Prostate gland (tissue), 2 donors: ENCODE data around the gene CEP131. TPM values are rescaled to one million over a fixed set of nuclear protein-coding genes. Genes with fewer than 3 reads are reported as not detected.

Source experiments
- DNase-seq: peaks from one replicate; pipeline ENCODE4 v3.0.0-alpha.2; 2019; ENCODE audit warnings: low spot score
- H3K27ac ChIP-seq, 2 donors: fragments of 200-600 bp; sonication (generic); 2 replicates each; pipeline ENCODE4 v1.5.1; 2017 to 2019
- H3K27me3 ChIP-seq: fragments of 200-600 bp; sonication (generic); replicated peaks from 2 replicates; pipeline ENCODE4 v1.5.1; 2019; ENCODE audit not compliant: insufficient read depth
- H3K36me3 ChIP-seq, 2 donors: fragments of 200-600 bp; sonication (generic); 1 replicate in 1 of 2; 2 replicates in 1 of 2; pipeline versions ENCODE4 v1.5.1 to v1.8.1; 2017 to 2019
- H3K4me1 ChIP-seq: fragments of 200-600 bp; sonication (generic); replicated peaks from 2 replicates; pipeline ENCODE4 v1.5.1; 2019
- H3K4me3 ChIP-seq, 2 donors: fragments of 200-600 bp; sonication (generic); 2 replicates each; pipeline ENCODE4 v1.5.1; 2017 to 2019
- H3K9me3 ChIP-seq: fragments of 200-600 bp; sonication (generic); 2 replicates; pipeline ENCODE4 v1.5.1; 2017
- CTCF ChIP-seq, 4 experiments: fragments of 200-600 bp in 2 of 4; fragments of 450-650 bp in 2 of 4; sonication (generic) in 2 of 4; IDR thresholded peaks; 1 replicate in 3 of 4; 2 replicates in 1 of 4; pipeline ENCODE4 v1.5.1; 2016 to 2019; ENCODE audit warnings: antibody characterized with exemption in 4 of 4, mild to moderate bottlenecking in 2 of 4, moderate library complexity in 2 of 4
- POLR2A ChIP-seq: fragments of 450-650 bp; IDR thresholded peaks from one replicate; pipeline ENCODE4 v1.6.1; 2016; ENCODE audit warnings: antibody characterized with exemption, mild to moderate bottlenecking
- POLR2AphosphoS5 ChIP-seq: sonication (generic); formaldehyde crosslinking; IDR thresholded peaks from one replicate; pipeline ENCODE4 v1.6.1; 2017; ENCODE audit warnings: antibody characterized with exemption
- WGBS: methylation state at CpG from one replicate; pipeline ENCODE4 v1.1.5; 2018; 5-methylcytosine and 5-hydroxymethylcytosine counted together
- intact Hi-C: fragments of 100-400 bp; cut with DNase I; formaldehyde crosslinking; loops from one replicate; pipeline ENCODE4 v1.14.2; 2022
- total RNA-seq, 2 donors: library from RNA; depleted of rRNA; stranded (reverse); fragments of >200 nt; gene quantifications; one replicate each; pipeline ENCODE4 v1.1.0, GENCODE V29; 2016

Gene CEP131
- total RNA-seq, 2 donors from 2014 or later, result 7.1 to 24.0 TPM

- H3K27ac ChIP-seq, result no peak overlapping the region
- H3K4me1 ChIP-seq, result peaks cover 10% of the 10 kb centered on the region
- no peak overlapping the region for H3K4me3 ChIP-seq
- no peaks in the 10 kb centered on the region for H3K9me3 ChIP-seq
- DNase-seq, result no peak
- H3K36me3 ChIP-seq, result no peaks in the 10 kb centered on the region
- TF ChIP-seq CTCF (IDR thresholded peaks at IDR 0.05), result no peak
- no peak for TF ChIP-seq POLR2AphosphoS5
- no peak for TF ChIP-seq POLR2A
- 85% methylated on average over 13 of the region's 13 CpGs for WGBS
- intact Hi-C loops, result no loop called here
- no peaks in the 10 kb centered on the region for H3K27me3 ChIP-seq
Observed at GRCh38 chr17:81218459-81218858, 4.3 kb downstream of the CEP131 start.

- H3K27me3 ChIP-seq, result no peaks in the 10 kb centered on the region
- peaks cover 7% of the 10 kb centered on the region for H3K4me1 ChIP-seq
- H3K9me3 ChIP-seq, result no peaks in the 10 kb centered on the region
- no peak overlapping the region for H3K4me3 ChIP-seq
- no peak overlapping the region for H3K27ac ChIP-seq
- WGBS, result 90% methylated on average over 18 of the region's 18 CpGs
- intact Hi-C loops, result no loop called here
- DNase-seq, result no peak
- no peaks in the 10 kb centered on the region for H3K36me3 ChIP-seq
- TF ChIP-seq CTCF (IDR thresholded peaks at IDR 0.05) (no peak), POLR2A (no peak), POLR2AphosphoS5 (no peak)
Observed at GRCh38 chr17:81217491-81217890, 5.3 kb downstream of the CEP131 start.

- H3K27me3 ChIP-seq, result no peaks in the 10 kb centered on the region
- H3K27ac ChIP-seq, result no peak overlapping the region
- no peak overlapping the region for H3K4me3 ChIP-seq
- H3K4me1 ChIP-seq, result no peaks in the 10 kb centered on the region
- TF ChIP-seq POLR2A (no peak), CTCF (IDR thresholded peaks at IDR 0.05) (no peak), POLR2AphosphoS5 (no peak)
- intact Hi-C loops, result no loop called here
- DNase-seq, result no peak
- H3K36me3 ChIP-seq, result no peaks in the 10 kb centered on the region
- 95% methylated on average over 8 of the region's 8 CpGs for WGBS
- no peaks in the 10 kb centered on the region for H3K9me3 ChIP-seq
Observed at GRCh38 chr17:81213978-81214377, 8.8 kb downstream of the CEP131 start.

- intact Hi-C loops, result no loop called here
- H3K27me3 ChIP-seq, result no peaks in the 10 kb centered on the region
- H3K4me1 ChIP-seq, result no peaks in the 10 kb centered on the region
- H3K27ac ChIP-seq, result no peak overlapping the region
- no peaks in the 10 kb centered on the region for H3K9me3 ChIP-seq
- no peak for TF ChIP-seq POLR2A
- no peak for TF ChIP-seq CTCF (IDR thresholded peaks at IDR 0.05)
- TF ChIP-seq POLR2AphosphoS5, result no peak
- no peak for DNase-seq
- 85% methylated on average over 9 of the region's 9 CpGs for WGBS
- H3K36me3 ChIP-seq, result no peaks in the 10 kb centered on the region
- no peak overlapping the region for H3K4me3 ChIP-seq
Observed at GRCh38 chr17:81212365-81212764, 10.4 kb downstream of the CEP131 start.

GRCh38 chr17:81210868-81211267 lies 11.9 kb downstream of the CEP131 start:
- no peaks in the 10 kb centered on the region for H3K9me3 ChIP-seq
- no peaks in the 10 kb centered on the region for H3K36me3 ChIP-seq
- H3K4me1 ChIP-seq, result no peaks in the 10 kb centered on the region
- intact Hi-C loops, result no loop called here
- H3K4me3 ChIP-seq, result no peak overlapping the region
- DNase-seq, result no peak
- no peaks in the 10 kb centered on the region for H3K27me3 ChIP-seq
- H3K27ac ChIP-seq, result no peak overlapping the region
- 79% methylated on average over 14 of the region's 14 CpGs for WGBS
- TF ChIP-seq CTCF (IDR thresholded peaks at IDR 0.05) (no peak), POLR2A (no peak), POLR2AphosphoS5 (no peak)
